ENCODE measurements around the gene AK9.
"Not testable (repeated sequence)": the region's sequence is repeated elsewhere in the genome, so short reads cannot be mapped to it uniquely, and the experiment has no call there.

The AK9 gene

GRCh38 chr6:109461733-109462526, 229.1 kb downstream of the AK9 start:
- DNase-seq (ENCODE audit: low read depth, low spot score) = no peak
- TF ChIP-seq, protein P1, sequence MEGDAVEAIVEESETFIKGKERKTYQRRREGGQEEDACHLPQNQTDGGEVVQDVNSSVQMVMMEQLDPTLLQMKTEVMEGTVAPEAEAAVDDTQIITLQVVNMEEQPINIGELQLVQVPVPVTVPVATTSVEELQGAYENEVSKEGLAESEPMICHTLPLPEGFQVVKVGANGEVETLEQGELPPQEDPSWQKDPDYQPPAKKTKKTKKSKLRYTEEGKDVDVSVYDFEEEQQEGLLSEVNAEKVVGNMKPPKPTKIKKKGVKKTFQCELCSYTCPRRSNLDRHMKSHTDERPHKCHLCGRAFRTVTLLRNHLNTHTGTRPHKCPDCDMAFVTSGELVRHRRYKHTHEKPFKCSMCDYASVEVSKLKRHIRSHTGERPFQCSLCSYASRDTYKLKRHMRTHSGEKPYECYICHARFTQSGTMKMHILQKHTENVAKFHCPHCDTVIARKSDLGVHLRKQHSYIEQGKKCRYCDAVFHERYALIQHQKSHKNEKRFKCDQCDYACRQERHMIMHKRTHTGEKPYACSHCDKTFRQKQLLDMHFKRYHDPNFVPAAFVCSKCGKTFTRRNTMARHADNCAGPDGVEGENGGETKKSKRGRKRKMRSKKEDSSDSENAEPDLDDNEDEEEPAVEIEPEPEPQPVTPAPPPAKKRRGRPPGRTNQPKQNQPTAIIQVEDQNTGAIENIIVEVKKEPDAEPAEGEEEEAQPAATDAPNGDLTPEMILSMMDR (IDR thresholded peaks at IDR 0.05; ENCODE audit: insufficient read depth, low read length, missing control alignments) = no peak
- H3K4me3 ChIP-seq (ENCODE audit: low read depth, low read length) = no peak overlapping the region
- CTCF ChIA-PET = no interaction called here
- POLR2A ChIA-PET = no interaction called here

DNA sequence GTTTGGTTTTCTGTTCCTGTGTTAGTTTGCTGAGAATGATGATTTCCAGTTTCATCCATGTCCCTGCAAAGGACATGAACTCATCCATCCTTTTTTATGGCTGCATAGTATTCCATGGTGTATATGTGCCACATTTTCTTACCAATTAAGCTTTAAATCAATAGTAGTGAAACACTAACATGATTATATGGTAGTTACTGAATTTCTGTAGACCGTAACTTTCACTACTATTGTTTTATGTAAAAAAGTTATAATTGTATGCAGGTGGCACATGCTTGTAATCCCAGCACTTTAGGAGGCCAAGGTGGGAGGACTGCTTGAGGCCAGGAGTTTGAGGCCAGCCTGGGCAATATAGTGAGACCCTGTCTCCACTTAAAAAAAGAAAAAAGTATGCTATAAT, 229.8 kb downstream of the AK9 start:
- H3K4me3 ChIP-seq (ENCODE audit: low read depth, low read length); POLR2A ChIA-PET; CTCF ChIA-PET: not testable (repeated sequence)

GRCh38 chr6:109460161-109460829, 230.7 kb downstream of the AK9 start:
- POLR2A ChIA-PET = no interaction called here
- TF ChIP-seq, protein P1 (IDR thresholded peaks at IDR 0.05; ENCODE audit: insufficient read depth, low read length, missing control alignments) = no peak
- no peak for DNase-seq (ENCODE audit: low read depth, low spot score)
- CTCF ChIA-PET = interaction anchor here (0.5 to 1.4 kb wide), 2 partner anchors 19 to 20 kb away, joined by 3 to 4 read pairs; partner anchors contain the start of genes PPIL6 and SMPD2
- H3K4me3 ChIP-seq (ENCODE audit: low read depth, low read length) = no peak overlapping the region

More for the DNA sequence above, 229.8 kb downstream of the AK9 start:
- DNase-seq (ENCODE audit: low read depth, low spot score) = not testable (repeated sequence)

DNA sequence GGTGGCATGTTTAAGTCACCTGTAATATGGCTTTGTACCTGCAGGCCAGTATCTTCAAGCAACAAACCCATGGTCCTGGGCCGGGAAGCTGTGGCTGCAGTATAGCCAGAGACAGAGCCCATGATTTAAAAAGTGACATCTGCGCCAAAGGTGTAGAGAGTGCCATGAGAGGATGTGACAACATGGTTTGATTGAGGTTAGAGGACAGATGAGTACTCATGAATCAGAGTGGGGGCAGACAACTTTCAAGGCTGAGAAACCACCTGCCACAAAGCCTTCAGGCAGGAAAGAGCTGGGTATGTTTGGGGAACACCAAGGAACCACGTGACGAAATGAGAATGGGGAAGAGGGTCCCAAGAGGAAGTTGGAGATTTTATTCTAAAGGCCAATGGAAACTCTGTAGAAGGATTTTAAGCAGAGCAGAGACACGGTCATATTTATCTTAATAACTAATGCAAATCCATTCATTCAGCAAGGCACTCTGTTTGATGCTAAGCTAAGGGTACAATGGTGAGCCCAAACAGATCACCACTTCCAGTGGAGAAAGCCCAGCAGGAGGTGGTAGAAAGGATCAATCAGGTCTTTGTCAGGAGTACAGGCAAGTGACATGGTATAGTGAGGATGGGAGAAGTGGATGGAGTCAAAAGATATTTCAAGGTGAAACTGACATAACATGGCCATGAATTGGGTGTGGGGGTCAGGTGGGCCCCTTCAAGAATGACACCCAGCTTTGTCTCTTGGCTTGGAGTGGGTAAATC, 232.0 kb downstream of the AK9 start:
- ChIA-PET POLR2A (no interaction called here), CTCF (interaction anchor here (1.4 kb wide), 1 partner anchor 19 kb away, joined by 4 read pairs; the partner anchor contains the start of genes PPIL6 and SMPD2)
- TF ChIP-seq, protein P1 (IDR thresholded peaks at IDR 0.05; ENCODE audit: insufficient read depth, low read length, missing control alignments) = no peak
- no peak for DNase-seq (ENCODE audit: low read depth, low spot score)
- H3K4me3 ChIP-seq (ENCODE audit: low read depth, low read length) = no peak overlapping the region

GRCh38 chr6:109457562-109457996, 233.4 kb downstream of the AK9 start:
- CTCF ChIA-PET = interaction anchor here (2.0 kb wide), 1 partner anchor 269 kb away, joined by 7 read pairs; no protein-coding TSS in a partner anchor

More at GRCh38 chr6:109457562-109457996, 233.4 kb downstream of the AK9 start:
- DNase-seq (ENCODE audit: low read depth, low spot score) = no peak
- H3K4me3 ChIP-seq (ENCODE audit: low read depth, low read length) = peak overlapping the region; percentile 8; the same call in 1 of the 2 replicates
- TF ChIP-seq, protein P1 (IDR thresholded peaks at IDR 0.05; ENCODE audit: insufficient read depth, low read length, missing control alignments) = no peak
- POLR2A ChIA-PET = no interaction called here
